Measurements from ENCODE around the gene ROR1. TPM values are rescaled to one million over a fixed set of nuclear protein-coding genes. Genes with fewer than 3 reads are reported as not detected.

The ROR1 gene
- total and polyA plus RNA-seq, 8 donors, result 1.4 to 37.3 (median 14.6) TPM

- Histone ChIP-seq H3K9me3 (no peaks in the 10 kb centered on the region), H3K27ac (no peak overlapping the region), H3K27me3 (no peaks in the 10 kb centered on the region), H3K4me3 (no peak overlapping the region), H3K4me1 (no peaks in the 10 kb centered on the region), H3K36me3 (no peaks in the 10 kb centered on the region)
- intact Hi-C loops (cut with DNase I; ENCODE audit: low total_unique reads), result no loop called here
- no peak for TF ChIP-seq POLR2A (IDR thresholded peaks at IDR 0.05)
- DNase-seq, result no peak
- WGBS, 5 donors, result 83 to 85% (median 84%) methylated on average over 9 to 10 of the region's 10 CpGs
Measured at GRCh38 chr1:64228167-64228957, 454.5 kb downstream of the ROR1 start.

- no peaks in the 10 kb centered on the region for H3K4me1 ChIP-seq
- intact Hi-C loops (cut with DNase I; ENCODE audit: low total_unique reads), result no loop called here
- DNase-seq, result no peak
- no peaks in the 10 kb centered on the region for H3K36me3 ChIP-seq
- 85 to 89% (median 86%) methylated on average over 3 of the region's 3 CpGs for WGBS, 5 donors
- no peaks in the 10 kb centered on the region for H3K9me3 ChIP-seq
- TF ChIP-seq POLR2AphosphoS5 (IDR thresholded peaks at IDR 0.05) (no peak), POLR2A (IDR thresholded peaks at IDR 0.05) (no peak), EP300 (IDR thresholded peaks at IDR 0.05) (no peak)
- TF ChIP-seq, protein P1, sequence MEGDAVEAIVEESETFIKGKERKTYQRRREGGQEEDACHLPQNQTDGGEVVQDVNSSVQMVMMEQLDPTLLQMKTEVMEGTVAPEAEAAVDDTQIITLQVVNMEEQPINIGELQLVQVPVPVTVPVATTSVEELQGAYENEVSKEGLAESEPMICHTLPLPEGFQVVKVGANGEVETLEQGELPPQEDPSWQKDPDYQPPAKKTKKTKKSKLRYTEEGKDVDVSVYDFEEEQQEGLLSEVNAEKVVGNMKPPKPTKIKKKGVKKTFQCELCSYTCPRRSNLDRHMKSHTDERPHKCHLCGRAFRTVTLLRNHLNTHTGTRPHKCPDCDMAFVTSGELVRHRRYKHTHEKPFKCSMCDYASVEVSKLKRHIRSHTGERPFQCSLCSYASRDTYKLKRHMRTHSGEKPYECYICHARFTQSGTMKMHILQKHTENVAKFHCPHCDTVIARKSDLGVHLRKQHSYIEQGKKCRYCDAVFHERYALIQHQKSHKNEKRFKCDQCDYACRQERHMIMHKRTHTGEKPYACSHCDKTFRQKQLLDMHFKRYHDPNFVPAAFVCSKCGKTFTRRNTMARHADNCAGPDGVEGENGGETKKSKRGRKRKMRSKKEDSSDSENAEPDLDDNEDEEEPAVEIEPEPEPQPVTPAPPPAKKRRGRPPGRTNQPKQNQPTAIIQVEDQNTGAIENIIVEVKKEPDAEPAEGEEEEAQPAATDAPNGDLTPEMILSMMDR (IDR thresholded peaks at IDR 0.05), result no peak
- no peak overlapping the region for H3K27ac ChIP-seq
- H3K27me3 ChIP-seq, result no peaks in the 10 kb centered on the region
- H3K4me3 ChIP-seq, result no peak overlapping the region
Measured at GRCh38 chr1:64229307-64229706, 455.5 kb downstream of the ROR1 start.

Small RNAs within 50 kb of the gene (small RNA-seq; reads per million reads assigned to genes)
- gene RF00019 (0 reads per million in 4 donors), gene RNU6-809P (0 reads per million in 4 donors)

Other genes with a start within 250 kb of the ROR1 start
- gene PGM1, start 180.6 kb upstream of the ROR1 start, total RNA-seq, result 10 to 100 TPM; 21.4 to 82.8 (median 34.9) TPM
- gene PGM1, start 180.6 kb upstream of the ROR1 start, polyA plus RNA-seq, result 10 to 100 TPM; 11.3 to 24.0 (median 22.2) TPM